GM13977 (cell line): ENCODE data around the gene MTMR3.

Experiments
- DNase-seq: peaks from one replicate; pipeline ENCODE4 v3.0.0; 2012; ENCODE audit warnings: low spot score
- in situ Hi-C: fragments of 300-500 bp; cut with MboI; formaldehyde crosslinking; loops from one replicate; pipeline ENCODE4 v1.12.0; 2022; ENCODE audit warnings: low sequenced_read_pairs, low pct_unique_long_range_greater_than_20kb, mixed read lengths, inconsistent platforms; ENCODE audit not compliant: unreplicated experiment
- TF ChIP-seq, protein P1 (sequence below): IDR thresholded peaks from 2 replicates; pipeline ENCODE4 v1.5.1; 2012; ENCODE audit warnings: mild to moderate bottlenecking, control low read depth; ENCODE audit not compliant: insufficient read depth; ENCODE audit errors: extremely low read depth, missing control alignments

MTMR3 gene

DNA sequence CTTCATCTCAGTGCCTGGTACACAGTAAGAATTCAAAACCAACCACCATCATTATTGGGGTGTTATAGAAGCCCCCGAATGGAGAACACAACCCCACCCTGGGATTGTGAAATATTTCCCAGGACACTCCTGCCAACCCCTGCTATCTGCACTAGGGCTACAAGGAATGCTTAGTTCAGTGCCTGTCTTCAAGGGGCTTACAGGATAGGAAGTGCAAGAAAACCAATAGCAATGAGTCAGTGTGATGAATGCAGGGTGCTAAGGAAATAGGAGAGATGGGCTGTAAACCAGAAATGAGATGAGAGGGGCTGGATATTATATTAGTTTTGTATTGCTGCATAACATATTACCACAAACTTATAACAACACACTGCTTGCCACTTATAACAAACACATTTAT lies 43.9 kb upstream of the MTMR3 start:
- TF ChIP-seq, protein P1, sequence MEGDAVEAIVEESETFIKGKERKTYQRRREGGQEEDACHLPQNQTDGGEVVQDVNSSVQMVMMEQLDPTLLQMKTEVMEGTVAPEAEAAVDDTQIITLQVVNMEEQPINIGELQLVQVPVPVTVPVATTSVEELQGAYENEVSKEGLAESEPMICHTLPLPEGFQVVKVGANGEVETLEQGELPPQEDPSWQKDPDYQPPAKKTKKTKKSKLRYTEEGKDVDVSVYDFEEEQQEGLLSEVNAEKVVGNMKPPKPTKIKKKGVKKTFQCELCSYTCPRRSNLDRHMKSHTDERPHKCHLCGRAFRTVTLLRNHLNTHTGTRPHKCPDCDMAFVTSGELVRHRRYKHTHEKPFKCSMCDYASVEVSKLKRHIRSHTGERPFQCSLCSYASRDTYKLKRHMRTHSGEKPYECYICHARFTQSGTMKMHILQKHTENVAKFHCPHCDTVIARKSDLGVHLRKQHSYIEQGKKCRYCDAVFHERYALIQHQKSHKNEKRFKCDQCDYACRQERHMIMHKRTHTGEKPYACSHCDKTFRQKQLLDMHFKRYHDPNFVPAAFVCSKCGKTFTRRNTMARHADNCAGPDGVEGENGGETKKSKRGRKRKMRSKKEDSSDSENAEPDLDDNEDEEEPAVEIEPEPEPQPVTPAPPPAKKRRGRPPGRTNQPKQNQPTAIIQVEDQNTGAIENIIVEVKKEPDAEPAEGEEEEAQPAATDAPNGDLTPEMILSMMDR = no peak
- DNase-seq = no peak
- in situ Hi-C loops = no loop called here

DNA sequence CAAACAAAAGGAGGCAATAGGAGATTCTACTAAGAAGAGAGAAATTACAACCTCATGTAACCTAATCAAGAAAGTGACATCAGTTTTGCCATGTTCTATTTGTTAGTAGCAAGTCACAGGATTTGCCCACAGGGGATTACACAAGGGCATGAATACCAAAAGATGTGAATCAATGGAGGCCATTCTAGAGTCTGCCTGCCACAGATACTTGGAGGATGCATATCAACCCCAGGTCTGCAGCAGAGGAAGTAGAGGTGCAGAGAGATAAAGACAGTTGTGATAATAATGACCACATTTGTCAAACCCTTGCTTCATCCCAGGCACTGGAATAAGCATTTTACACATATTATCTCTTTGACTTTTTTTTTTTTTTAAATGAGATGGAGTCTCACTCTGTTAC lies 42.5 kb upstream of the MTMR3 start:
- in situ Hi-C loops = no loop called here
- no peak for DNase-seq
- TF ChIP-seq, protein P1 = no peak

DNA sequence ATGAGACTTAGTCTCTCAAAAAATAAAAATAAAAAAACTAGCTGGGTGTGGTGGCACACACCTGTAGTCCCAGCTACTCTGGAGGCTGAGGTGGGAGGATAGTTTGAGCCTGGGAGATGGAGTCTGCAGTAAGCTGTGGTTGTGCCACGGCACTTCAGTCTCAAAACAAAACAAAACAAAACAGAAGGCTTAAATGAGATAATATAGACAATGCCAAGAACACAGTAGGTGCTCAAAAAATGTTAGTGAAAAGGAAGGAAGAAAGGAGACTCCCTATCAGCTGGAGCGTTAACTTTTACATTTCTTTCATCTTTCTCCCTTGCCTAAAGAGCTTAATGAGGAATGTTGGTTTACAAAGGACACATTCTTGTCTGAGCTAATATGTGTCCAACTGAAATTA lies 40.8 kb upstream of the MTMR3 start:
- in situ Hi-C loops = no loop called here
- no peak for DNase-seq
- TF ChIP-seq, protein P1 = no peak

DNA sequence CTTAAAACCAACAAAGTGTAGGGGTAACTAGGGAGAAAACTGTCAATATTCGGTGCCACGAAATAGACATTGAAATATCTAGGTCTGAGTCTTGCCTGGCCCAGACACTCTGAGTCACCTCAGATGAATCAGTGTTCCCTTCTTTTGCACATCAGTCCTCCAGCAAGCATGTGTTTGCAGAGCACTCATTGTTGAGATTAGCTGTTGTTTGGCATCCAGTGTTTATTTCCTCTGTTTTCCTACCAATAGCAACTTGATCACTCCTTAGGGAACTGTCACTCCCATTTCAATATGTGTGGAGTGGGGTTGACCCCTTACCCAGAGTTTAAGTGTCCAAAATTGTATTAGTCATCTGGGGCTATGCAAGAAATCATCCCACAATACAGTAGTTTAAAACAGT lies 40.2 kb upstream of the MTMR3 start:
- TF ChIP-seq, protein P1 = no peak
- no peak for DNase-seq
- in situ Hi-C loops = no loop called here

DNA sequence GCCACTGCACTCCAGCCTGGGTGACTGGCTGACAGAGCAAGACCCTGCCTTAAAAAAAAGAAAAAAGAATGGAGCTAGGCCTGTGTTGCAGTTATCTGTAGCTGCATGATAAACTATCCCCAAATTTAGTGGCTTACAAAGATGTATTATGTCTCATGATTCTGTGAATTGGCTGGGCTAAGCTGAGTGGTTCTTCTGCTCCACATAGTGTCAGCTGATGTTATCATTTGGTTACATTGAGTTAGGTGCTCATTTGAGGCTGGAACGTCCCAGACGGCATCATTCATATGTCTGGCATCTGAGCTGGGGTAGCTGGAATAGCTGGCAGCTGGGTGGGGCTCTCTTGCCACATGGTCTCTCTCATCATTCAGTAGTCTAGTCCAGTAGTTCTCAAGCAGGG lies 36.7 kb upstream of the MTMR3 start:
- in situ Hi-C loops = no loop called here
- TF ChIP-seq, protein P1 = no peak
- no peak for DNase-seq

DNA sequence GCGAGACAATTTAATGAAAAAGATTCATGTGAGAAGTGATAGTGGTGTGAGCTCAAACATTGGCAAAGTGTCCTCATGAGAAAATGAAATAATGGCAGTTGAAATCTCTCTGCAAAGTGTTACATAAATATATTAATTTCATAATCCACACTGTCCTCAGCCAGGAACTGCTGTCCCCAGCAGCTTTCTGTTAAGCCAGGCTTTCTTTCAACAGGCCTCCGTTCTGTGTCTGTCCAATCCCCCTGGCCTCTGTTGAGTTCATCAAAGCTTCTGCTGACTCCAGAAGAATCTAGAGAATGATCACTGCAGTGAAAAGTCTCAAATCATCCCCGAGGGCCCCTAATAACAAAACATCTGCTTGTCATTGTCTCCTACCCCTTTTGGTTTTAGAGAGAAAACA lies 34.9 kb upstream of the MTMR3 start:
- in situ Hi-C loops = no loop called here
- TF ChIP-seq, protein P1 = no peak
- no peak for DNase-seq

DNA sequence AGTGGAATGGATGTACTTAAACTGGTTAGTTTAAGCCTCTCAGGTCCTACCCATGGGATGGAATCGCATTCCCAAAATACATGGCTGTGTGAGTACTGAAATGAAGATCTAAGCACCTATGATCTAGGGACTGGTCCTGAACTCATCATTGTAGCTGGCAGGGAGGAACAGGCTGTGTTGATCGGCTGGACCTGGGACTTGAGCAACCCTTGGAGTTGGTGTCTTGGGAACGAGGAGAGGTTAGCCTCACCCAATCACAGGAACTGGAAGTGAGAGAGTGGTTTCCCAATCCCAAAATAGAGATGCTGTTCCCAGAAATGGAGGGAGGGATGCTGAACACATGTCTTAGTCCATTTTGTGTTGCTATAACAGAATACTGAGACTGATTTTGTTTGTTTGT lies 28.5 kb upstream of the MTMR3 start:
- no peak for DNase-seq
- TF ChIP-seq, protein P1 = no peak
- in situ Hi-C loops = no loop called here
